HG02623 (cell line): ENCODE results near the gene ZCCHC14.
"Not testable (repeated sequence)": the region's sequence is repeated elsewhere in the genome, so short reads cannot be mapped to it uniquely, and the experiment has no call there.

Experiments used
- ATAC-seq: cut with Tn5 transposase; IDR thresholded peaks from one replicate; pipeline ENCODE4 v1.9.1; 2021; ENCODE audit warnings: moderate library complexity; ENCODE audit not compliant: unreplicated experiment

Gene ZCCHC14

GRCh38 chr16:87497767-87498290, 5.0 kb upstream of the ZCCHC14 start:
- not testable (repeated sequence) for ATAC-seq

GRCh38 chr16:87497023-87497766, 4.4 kb upstream of the ZCCHC14 start:
- not testable (repeated sequence) for ATAC-seq

GRCh38 chr16:87496447-87496801, 3.6 kb upstream of the ZCCHC14 start:
- ATAC-seq: no peak

- no peak for ATAC-seq
These were observed 3.0 kb upstream of the ZCCHC14 start for GRCh38 chr16:87495578-87496446.

GRCh38 chr16:87493608-87494280, 920 bp upstream of the ZCCHC14 start:
- ATAC-seq: no peak

GRCh38 chr16:87492291-87492630, 563 bp downstream of the ZCCHC14 start:
- no peak for ATAC-seq

GRCh38 chr16:87491522-87492290, 1.1 kb downstream of the ZCCHC14 start:
- no peak for ATAC-seq

GRCh38 chr16:87490799-87491521, 1.9 kb downstream of the ZCCHC14 start:
- ATAC-seq: not testable (repeated sequence)

- no peak for ATAC-seq
These were observed 2.6 kb downstream of the ZCCHC14 start for GRCh38 chr16:87490096-87490798.

GRCh38 chr16:87489434-87490045, 3.3 kb downstream of the ZCCHC14 start:
- ATAC-seq: no peak

- not testable (repeated sequence) for ATAC-seq
These were observed 3.9 kb downstream of the ZCCHC14 start for GRCh38 chr16:87488960-87489359.

GRCh38 chr16:87487361-87487924, 5.4 kb downstream of the ZCCHC14 start:
- no peak for ATAC-seq

GRCh38 chr16:87486713-87487247, 6.0 kb downstream of the ZCCHC14 start:
- no peak for ATAC-seq

- ATAC-seq: no peak
These were observed 6.5 kb downstream of the ZCCHC14 start for GRCh38 chr16:87486282-87486681.

- ATAC-seq: not testable (repeated sequence)
These were observed 7.0 kb downstream of the ZCCHC14 start for GRCh38 chr16:87485792-87486191.

- no peak for ATAC-seq
These were observed 8.1 kb downstream of the ZCCHC14 start for GRCh38 chr16:87484487-87485331.

GRCh38 chr16:87483481-87483880, 9.3 kb downstream of the ZCCHC14 start:
- no peak for ATAC-seq
